ENCODE results near the gene CYSLTR2.

Gene CYSLTR2

GRCh38 chr13:48643159-48643558 lies 10.6 kb upstream of the CYSLTR2 start:
- H3K4me1 ChIP-seq (ENCODE audit: insufficient read depth, insufficient read length) = no peaks in the 10 kb centered on the region
- no peaks in the 10 kb centered on the region for H3K27me3 ChIP-seq (ENCODE audit: insufficient read depth, insufficient read length)
- no peaks in the 10 kb centered on the region for H3K36me3 ChIP-seq (ENCODE audit: insufficient read depth, insufficient read length, low read length)
- no peak for DNase-seq (ENCODE audit: low read depth, low spot score)
- TF ChIP-seq SUZ12 (IDR thresholded peaks at IDR 0.05; ENCODE audit: extremely low read depth, insufficient read depth, insufficient read length) (no peak), YY1 (IDR thresholded peaks at IDR 0.05; ENCODE audit: insufficient read depth, insufficient read length) (no peak), ZNF274 (IDR thresholded peaks at IDR 0.05; ENCODE audit: low read depth, low read length) (no peak)
- no peak overlapping the region for H3K4me3 ChIP-seq (ENCODE audit: insufficient read length, low read depth)
- H3K9ac ChIP-seq (ENCODE audit: insufficient read length, low read depth) = no peak overlapping the region
- no peaks in the 10 kb centered on the region for H3K9me3 ChIP-seq (ENCODE audit: insufficient read depth, low read length)

- H3K27me3 ChIP-seq (ENCODE audit: insufficient read depth, insufficient read length) = no peaks in the 10 kb centered on the region
- no peaks in the 10 kb centered on the region for H3K9me3 ChIP-seq (ENCODE audit: insufficient read depth, low read length)
- no peak overlapping the region for H3K4me3 ChIP-seq (ENCODE audit: insufficient read length, low read depth)
- no peaks in the 10 kb centered on the region for H3K36me3 ChIP-seq (ENCODE audit: insufficient read depth, insufficient read length, low read length)
- TF ChIP-seq YY1 (IDR thresholded peaks at IDR 0.05; ENCODE audit: insufficient read depth, insufficient read length) (no peak), SUZ12 (IDR thresholded peaks at IDR 0.05; ENCODE audit: extremely low read depth, insufficient read depth, insufficient read length) (no peak), ZNF274 (IDR thresholded peaks at IDR 0.05; ENCODE audit: low read depth, low read length) (no peak)
- DNase-seq (ENCODE audit: low read depth, low spot score) = no peak
- H3K9ac ChIP-seq (ENCODE audit: insufficient read length, low read depth) = no peak overlapping the region
- H3K4me1 ChIP-seq (ENCODE audit: insufficient read depth, insufficient read length) = no peaks in the 10 kb centered on the region
These were observed 9.6 kb upstream of the CYSLTR2 start for GRCh38 chr13:48644141-48644540.

- no peaks in the 10 kb centered on the region for H3K36me3 ChIP-seq (ENCODE audit: insufficient read depth, insufficient read length, low read length)
- no peak for DNase-seq (ENCODE audit: low read depth, low spot score)
- H3K27me3 ChIP-seq (ENCODE audit: insufficient read depth, insufficient read length) = no peaks in the 10 kb centered on the region
- H3K9me3 ChIP-seq (ENCODE audit: insufficient read depth, low read length) = no peaks in the 10 kb centered on the region
- H3K9ac ChIP-seq (ENCODE audit: insufficient read length, low read depth) = no peak overlapping the region
- H3K4me3 ChIP-seq (ENCODE audit: insufficient read length, low read depth) = no peak overlapping the region
- TF ChIP-seq YY1 (IDR thresholded peaks at IDR 0.05; ENCODE audit: insufficient read depth, insufficient read length) (no peak), ZNF274 (IDR thresholded peaks at IDR 0.05; ENCODE audit: low read depth, low read length) (no peak), SUZ12 (IDR thresholded peaks at IDR 0.05; ENCODE audit: extremely low read depth, insufficient read depth, insufficient read length) (no peak)
- H3K4me1 ChIP-seq (ENCODE audit: insufficient read depth, insufficient read length) = no peaks in the 10 kb centered on the region
These were observed 8.8 kb upstream of the CYSLTR2 start for GRCh38 chr13:48644951-48645350.

GRCh38 chr13:48645845-48646244 lies 7.9 kb upstream of the CYSLTR2 start:
- Histone ChIP-seq H3K9me3 (ENCODE audit: insufficient read depth, low read length) (no peaks in the 10 kb centered on the region), H3K27me3 (ENCODE audit: insufficient read depth, insufficient read length) (no peaks in the 10 kb centered on the region), H3K4me3 (ENCODE audit: insufficient read length, low read depth) (no peak overlapping the region), H3K4me1 (ENCODE audit: insufficient read depth, insufficient read length) (no peaks in the 10 kb centered on the region), H3K36me3 (ENCODE audit: insufficient read depth, insufficient read length, low read length) (no peaks in the 10 kb centered on the region), H3K9ac (ENCODE audit: insufficient read length, low read depth) (no peak overlapping the region)
- TF ChIP-seq SUZ12 (IDR thresholded peaks at IDR 0.05; ENCODE audit: extremely low read depth, insufficient read depth, insufficient read length) (no peak), ZNF274 (IDR thresholded peaks at IDR 0.05; ENCODE audit: low read depth, low read length) (no peak), YY1 (IDR thresholded peaks at IDR 0.05; ENCODE audit: insufficient read depth, insufficient read length) (no peak)
- DNase-seq (ENCODE audit: low read depth, low spot score) = no peak

GRCh38 chr13:48646791-48647190 lies 6.9 kb upstream of the CYSLTR2 start:
- H3K9ac ChIP-seq (ENCODE audit: insufficient read length, low read depth) = no peak overlapping the region
- H3K4me1 ChIP-seq (ENCODE audit: insufficient read depth, insufficient read length) = no peaks in the 10 kb centered on the region
- no peak for DNase-seq (ENCODE audit: low read depth, low spot score)
- no peak overlapping the region for H3K4me3 ChIP-seq (ENCODE audit: insufficient read length, low read depth)
- TF ChIP-seq YY1 (IDR thresholded peaks at IDR 0.05; ENCODE audit: insufficient read depth, insufficient read length) (no peak), ZNF274 (IDR thresholded peaks at IDR 0.05; ENCODE audit: low read depth, low read length) (no peak), SUZ12 (IDR thresholded peaks at IDR 0.05; ENCODE audit: extremely low read depth, insufficient read depth, insufficient read length) (no peak)
- no peaks in the 10 kb centered on the region for H3K27me3 ChIP-seq (ENCODE audit: insufficient read depth, insufficient read length)
- no peaks in the 10 kb centered on the region for H3K36me3 ChIP-seq (ENCODE audit: insufficient read depth, insufficient read length, low read length)
- H3K9me3 ChIP-seq (ENCODE audit: insufficient read depth, low read length) = no peaks in the 10 kb centered on the region

- Histone ChIP-seq H3K9me3 (ENCODE audit: insufficient read depth, low read length) (no peaks in the 10 kb centered on the region), H3K4me3 (ENCODE audit: insufficient read length, low read depth) (no peak overlapping the region), H3K4me1 (ENCODE audit: insufficient read depth, insufficient read length) (no peaks in the 10 kb centered on the region), H3K36me3 (ENCODE audit: insufficient read depth, insufficient read length, low read length) (no peaks in the 10 kb centered on the region), H3K27me3 (ENCODE audit: insufficient read depth, insufficient read length) (no peaks in the 10 kb centered on the region), H3K9ac (ENCODE audit: insufficient read length, low read depth) (no peak overlapping the region)
- no peak for DNase-seq (ENCODE audit: low read depth, low spot score)
- TF ChIP-seq SUZ12 (IDR thresholded peaks at IDR 0.05; ENCODE audit: extremely low read depth, insufficient read depth, insufficient read length) = no peak
- TF ChIP-seq YY1 (IDR thresholded peaks at IDR 0.05; ENCODE audit: insufficient read depth, insufficient read length) = no peak
- no peak for TF ChIP-seq ZNF274 (IDR thresholded peaks at IDR 0.05; ENCODE audit: low read depth, low read length)
These were observed 6.1 kb upstream of the CYSLTR2 start for GRCh38 chr13:48647625-48648024.

GRCh38 chr13:48648446-48648845 lies 5.3 kb upstream of the CYSLTR2 start:
- Histone ChIP-seq H3K9ac (ENCODE audit: insufficient read length, low read depth) (no peak overlapping the region), H3K4me3 (ENCODE audit: insufficient read length, low read depth) (no peak overlapping the region), H3K9me3 (ENCODE audit: insufficient read depth, low read length) (no peaks in the 10 kb centered on the region), H3K4me1 (ENCODE audit: insufficient read depth, insufficient read length) (no peaks in the 10 kb centered on the region), H3K27me3 (ENCODE audit: insufficient read depth, insufficient read length) (no peaks in the 10 kb centered on the region), H3K36me3 (ENCODE audit: insufficient read depth, insufficient read length, low read length) (no peaks in the 10 kb centered on the region)
- TF ChIP-seq YY1 (IDR thresholded peaks at IDR 0.05; ENCODE audit: insufficient read depth, insufficient read length) (no peak), SUZ12 (IDR thresholded peaks at IDR 0.05; ENCODE audit: extremely low read depth, insufficient read depth, insufficient read length) (no peak), ZNF274 (IDR thresholded peaks at IDR 0.05; ENCODE audit: low read depth, low read length) (no peak)
- DNase-seq (ENCODE audit: low read depth, low spot score) = no peak

Data from NT2/D1 (cell line).